ENCODE data around the gene SSTR3. TPM values are rescaled to one million over a fixed set of nuclear protein-coding genes. Genes with fewer than 3 reads are reported as not detected.
A peak's percentile ranks its signal among the peaks of the same experiment; 100 is the strongest.

Gene SSTR3
- total and polyA plus RNA-seq, 2 of the 4 experiments (the other 2 are of a cell fraction) = under 0.01 to 0.07 TPM

- no peak for ATAC-seq (ENCODE audit: low read depth)
- H3K9me3 ChIP-seq (ENCODE audit: control insufficient read depth, insufficient read depth, low read length) = no peaks in the 10 kb centered on the region
- dilution Hi-C loops (cut with HindIII; ENCODE audit: low sequenced_read_pairs, unreplicated experiment) (no loop called here), in situ Hi-C loops (cut with MboI; ENCODE audit: low sequenced_read_pairs) (no loop called here), intact Hi-C loops (cut with micrococcal nuclease) (no loop called here)
- peaks cover 17% of the 10 kb centered on the region for H3K4me1 ChIP-seq (ENCODE audit: control insufficient read depth, insufficient read depth, low read length)
- POLR2A ChIA-PET (ENCODE audit: unreplicated experiment) = no interaction called here
- H3K79me1 ChIP-seq (ENCODE audit: low read depth in 1 of 2, low read length in 2 of 2) = 0 out of 4 replicates have a peak, but pooled peaks cover 0 to under 1% of the 10 kb centered on the region in 2 experiments
- H3K23ac ChIP-seq (ENCODE audit: low read depth, low read length) = no peak overlapping the region
- no peak overlapping the region for H2AK5ac ChIP-seq (ENCODE audit: low read depth, low read length)
- no peak overlapping the region for H2AFZ ChIP-seq (replicated peaks; ENCODE audit: low read length, poor library complexity)
- peaks cover 2% of the 10 kb centered on the region; the same call in 1 of the 2 replicates for H3K27me3 ChIP-seq (ENCODE audit: control insufficient read depth, insufficient read depth, low read length)
- no peak overlapping the region for H3K14ac ChIP-seq (replicated peaks; ENCODE audit: low read depth, low read length)
- H3K36me3 ChIP-seq (ENCODE audit: control insufficient read depth, insufficient read depth, low read length) = peaks cover 10% of the 10 kb centered on the region; the same call in 1 of the 2 replicates
- H3K4me3 ChIP-seq (ENCODE audit: insufficient read depth, low read depth, low read length) = no peak overlapping the region
- H3K4me2 ChIP-seq (ENCODE audit: low read depth, low read length) = no peak overlapping the region
- 100% methylated on average over 1 of the region's 15 CpGs; no CpG with 5 or more reads in 1 of the 2 experiments for WGBS, 2 experiments (ENCODE audit: extremely low coverage in 2 of 2, insufficient read length in 1 of 2)
- no peak overlapping the region for H4K91ac ChIP-seq (ENCODE audit: insufficient read depth, low read depth, low read length)
- no peak overlapping the region for H3K18ac ChIP-seq (ENCODE audit: low read depth, low read length)
- no peak overlapping the region for H3K9ac ChIP-seq (ENCODE audit: low read depth, low read length)
- no TSS peak for BruUV-seq (replicated peaks)
- H2AK9ac ChIP-seq (replicated peaks; ENCODE audit: low read depth, low read length, poor library complexity) = peak overlapping the region; percentile 67
- H2BK20ac ChIP-seq (ENCODE audit: low read depth, low read length) = no peak overlapping the region
- no peak overlapping the region for H2BK15ac ChIP-seq (ENCODE audit: low read depth, low read length)
- H3K4ac ChIP-seq (ENCODE audit: low read depth, low read length) = no peak overlapping the region
- H2BK5ac ChIP-seq (ENCODE audit: low read depth, low read length, poor library complexity, severe bottlenecking) = no peak overlapping the region
- no peak overlapping the region for H3K27ac ChIP-seq (ENCODE audit: insufficient read depth, low read length)
- H3K56ac ChIP-seq (ENCODE audit: extremely low read depth, insufficient read depth, low read length) = no peak overlapping the region
- no peak overlapping the region for H2BK120ac ChIP-seq (ENCODE audit: low read depth, low read length)
- no peak overlapping the region for H4K8ac ChIP-seq (ENCODE audit: low read depth in 2 of 2, low read length in 2 of 2)
- TF ChIP-seq POLR2A (IDR thresholded peaks at IDR 0.05; ENCODE audit: low read depth, low read length) (no peak), RCOR1 (IDR thresholded peaks at IDR 0.05; ENCODE audit: insufficient replicate concordance, low read length) (no peak), CTCF (conservative IDR thresholded peaks at IDR 0.05; ENCODE audit: low read depth, low read length) (no peak), MAFK (IDR thresholded peaks at IDR 0.05; ENCODE audit: low read depth, low read length) (no peak), CHD1 (IDR thresholded peaks at IDR 0.05; ENCODE audit: low read depth, low read length) (no peak), SMC3 (IDR thresholded peaks at IDR 0.05; ENCODE audit: low read depth, low read length) (no peak), CEBPB (IDR thresholded peaks at IDR 0.05; ENCODE audit: low read depth, low read length) (no peak), NFE2L2 (IDR thresholded peaks at IDR 0.05; ENCODE audit: low read depth, low read length) (no peak), BHLHE40 (IDR thresholded peaks at IDR 0.05; ENCODE audit: low read depth, low read length) (no peak)
- TF ChIP-seq, protein P1, sequence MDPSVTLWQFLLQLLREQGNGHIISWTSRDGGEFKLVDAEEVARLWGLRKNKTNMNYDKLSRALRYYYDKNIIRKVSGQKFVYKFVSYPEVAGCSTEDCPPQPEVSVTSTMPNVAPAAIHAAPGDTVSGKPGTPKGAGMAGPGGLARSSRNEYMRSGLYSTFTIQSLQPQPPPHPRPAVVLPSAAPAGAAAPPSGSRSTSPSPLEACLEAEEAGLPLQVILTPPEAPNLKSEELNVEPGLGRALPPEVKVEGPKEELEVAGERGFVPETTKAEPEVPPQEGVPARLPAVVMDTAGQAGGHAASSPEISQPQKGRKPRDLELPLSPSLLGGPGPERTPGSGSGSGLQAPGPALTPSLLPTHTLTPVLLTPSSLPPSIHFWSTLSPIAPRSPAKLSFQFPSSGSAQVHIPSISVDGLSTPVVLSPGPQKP (IDR thresholded peaks at IDR 0.05; ENCODE audit: borderline replicate concordance, low read depth, low read length) = no peak
- no peak overlapping the region for H4K5ac ChIP-seq (ENCODE audit: low read depth, low read length)
- peaks cover 6% of the 10 kb centered on the region; the same call in 1 of the 2 replicates for H3K9me1 ChIP-seq (ENCODE audit: insufficient read depth, low read length)
- no peaks in the 10 kb centered on the region for H4K20me1 ChIP-seq (ENCODE audit: insufficient read depth, low read length)
- DNase-seq = no peak
- CTCF ChIA-PET = no interaction called here
Measured at GRCh38 chr22:37180531-37181231, 31.6 kb downstream of the SSTR3 start.
